Stimulated activated CD8-positive, alpha-beta memory T cell treated with anti-CD3 and anti-CD28 coated beads, Interleukin-7, amount 100 ng/mL, for 48 hours (primary cell): ENCODE measurements around the gene PSMD14.

Experiments used
- DNase-seq, 2 donors: peaks; one replicate each; pipeline ENCODE4 v3.0.0-alpha.2; 2020; ENCODE audit warnings: low read depth in 1 of 2; ENCODE audit errors: extremely low read depth in 1 of 2

PSMD14 gene

GRCh38 chr2:161417438-161418274 lies 109.4 kb downstream of the PSMD14 start:
- no peak for DNase-seq

GRCh38 chr2:161418275-161418714 lies 110.1 kb downstream of the PSMD14 start:
- no peak for DNase-seq

GRCh38 chr2:161418715-161419637 lies 110.8 kb downstream of the PSMD14 start:
- no peak for DNase-seq

GRCh38 chr2:161419638-161420190 lies 111.5 kb downstream of the PSMD14 start:
- no peak for DNase-seq

- no peak for DNase-seq
These were observed 112.3 kb downstream of the PSMD14 start for GRCh38 chr2:161420406-161421074.

GRCh38 chr2:161421686-161422085 lies 113.5 kb downstream of the PSMD14 start:
- no peak for DNase-seq

GRCh38 chr2:161422816-161423403 lies 114.7 kb downstream of the PSMD14 start:
- DNase-seq = no peak

GRCh38 chr2:161423421-161424393 lies 115.5 kb downstream of the PSMD14 start:
- DNase-seq = no peak

- DNase-seq = no peak
These were observed 116.2 kb downstream of the PSMD14 start for GRCh38 chr2:161424394-161424769.

GRCh38 chr2:161424891-161425727 lies 116.9 kb downstream of the PSMD14 start:
- no peak for DNase-seq

- DNase-seq = no peak
These were observed 117.7 kb downstream of the PSMD14 start for GRCh38 chr2:161425728-161426454.

- DNase-seq = no peak
These were observed 118.3 kb downstream of the PSMD14 start for GRCh38 chr2:161426455-161426921.

- no peak for DNase-seq
These were observed 118.9 kb downstream of the PSMD14 start for GRCh38 chr2:161426922-161427663.

- no peak for DNase-seq
These were observed 119.7 kb downstream of the PSMD14 start for GRCh38 chr2:161427664-161428587.

- no peak for DNase-seq
These were observed 122.2 kb downstream of the PSMD14 start for GRCh38 chr2:161430386-161430785.

- DNase-seq = no peak
These were observed 123.9 kb downstream of the PSMD14 start for GRCh38 chr2:161432107-161432506.
